Colonic mucosa (tissue), 4 donors: ENCODE results near the gene CTBP1. TPM values are rescaled to one million over a fixed set of nuclear protein-coding genes. Genes with fewer than 3 reads are reported as not detected.

ENCODE experiments used
- DNase-seq: peaks from one replicate; pipeline ENCODE4 v3.0.0-alpha.2; 2020
- H3K27ac ChIP-seq: fragments of 200-600 bp; one replicate; pipeline ENCODE4 v1.8.0; 2021
- H3K27me3 ChIP-seq: fragments of 200-600 bp; one replicate; pipeline ENCODE4 v1.8.0; 2021
- H3K36me3 ChIP-seq: fragments of 200-600 bp; one replicate; pipeline ENCODE4 v1.8.0; 2021
- H3K4me1 ChIP-seq: fragments of 200-600 bp; one replicate; pipeline ENCODE4 v1.8.0; 2021; ENCODE audit warnings: mild to moderate bottlenecking
- H3K4me3 ChIP-seq: fragments of 200-600 bp; one replicate; pipeline ENCODE4 v1.8.0; 2021
- H3K9ac ChIP-seq, 2 donors: one replicate each; pipeline ENCODE4 v1.7.0; 2013; ENCODE audit warnings: control low read depth in 2 of 2, low read depth in 2 of 2, low read length in 2 of 2
- H3K9me3 ChIP-seq: fragments of 200-600 bp; one replicate; pipeline ENCODE4 v1.8.0; 2021
- intact Hi-C: fragments of 100-400 bp; cut with DNase I; formaldehyde crosslinking; loops from one replicate; pipeline ENCODE4 v1.14.1; 2022
- total RNA-seq, 2 donors: library from RNA; stranded (reverse); fragmentation: NEBNext Ultra II Directional in 1 of 2; extraction: Animal tissue kit (Norgen Biotek cat#: 25700) in 1 of 2; gene quantifications; one replicate each; pipeline ENCODE4 v1.2.1, GENCODE V29; 2021
- TF ChIP-seq, protein P1 (sequence below): fragments of 200-600 bp; IDR thresholded peaks from one replicate; pipeline ENCODE4 v1.8.0; 2022; ENCODE audit warnings: antibody characterized with exemption, mild to moderate bottlenecking
- donor health status: healthy.
- donor health status: DM: no; HTN: no; CAD: no.
- donor health status: DM: no; HTN: no; CAD: no.

Gene CTBP1
- total RNA-seq, 2 donors from 2014 or later: 137 to 200 TPM

DNA sequence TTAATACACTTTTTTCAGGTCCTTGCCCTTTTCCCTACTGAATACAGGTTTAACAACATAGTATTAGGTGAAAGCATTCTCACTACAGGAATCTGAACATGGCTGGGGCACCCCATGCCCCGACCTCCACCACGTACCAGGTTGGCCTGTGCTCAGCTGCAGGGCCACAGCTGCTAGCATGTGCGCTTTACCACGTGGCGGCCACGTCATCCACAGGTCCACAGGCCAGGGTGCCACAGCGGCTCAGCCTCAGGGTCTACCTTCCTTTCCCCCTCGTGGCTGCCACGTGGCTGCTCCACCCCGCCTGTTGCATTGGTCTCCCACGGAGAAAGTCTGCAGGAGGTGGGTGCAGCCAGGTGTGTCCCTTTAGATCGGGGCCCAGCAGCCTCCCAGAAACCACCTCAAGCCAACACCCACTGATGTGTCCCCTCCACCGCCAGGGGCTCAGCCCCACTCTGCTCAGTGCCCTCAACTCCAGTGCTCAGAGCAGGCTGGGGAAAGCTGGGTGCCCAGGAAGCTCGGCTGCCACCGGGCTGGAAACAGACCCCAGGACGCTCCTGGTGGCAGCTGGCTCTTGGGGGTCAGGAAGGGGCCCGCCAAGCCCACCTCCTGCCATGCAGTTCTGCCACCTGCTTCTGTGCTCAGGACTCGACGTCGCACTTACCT, 17.8 kb downstream of the CTBP1 start:
- no peak for DNase-seq
- Histone ChIP-seq H3K9ac (no peak overlapping the region), H3K9me3 (no peaks in the 10 kb centered on the region), H3K36me3 (peaks cover 13% of the 10 kb centered on the region), H3K4me3 (no peak overlapping the region), H3K4me1 (no peaks in the 10 kb centered on the region), H3K27ac (no peak overlapping the region), H3K27me3 (no peaks in the 10 kb centered on the region)
- TF ChIP-seq, protein P1, sequence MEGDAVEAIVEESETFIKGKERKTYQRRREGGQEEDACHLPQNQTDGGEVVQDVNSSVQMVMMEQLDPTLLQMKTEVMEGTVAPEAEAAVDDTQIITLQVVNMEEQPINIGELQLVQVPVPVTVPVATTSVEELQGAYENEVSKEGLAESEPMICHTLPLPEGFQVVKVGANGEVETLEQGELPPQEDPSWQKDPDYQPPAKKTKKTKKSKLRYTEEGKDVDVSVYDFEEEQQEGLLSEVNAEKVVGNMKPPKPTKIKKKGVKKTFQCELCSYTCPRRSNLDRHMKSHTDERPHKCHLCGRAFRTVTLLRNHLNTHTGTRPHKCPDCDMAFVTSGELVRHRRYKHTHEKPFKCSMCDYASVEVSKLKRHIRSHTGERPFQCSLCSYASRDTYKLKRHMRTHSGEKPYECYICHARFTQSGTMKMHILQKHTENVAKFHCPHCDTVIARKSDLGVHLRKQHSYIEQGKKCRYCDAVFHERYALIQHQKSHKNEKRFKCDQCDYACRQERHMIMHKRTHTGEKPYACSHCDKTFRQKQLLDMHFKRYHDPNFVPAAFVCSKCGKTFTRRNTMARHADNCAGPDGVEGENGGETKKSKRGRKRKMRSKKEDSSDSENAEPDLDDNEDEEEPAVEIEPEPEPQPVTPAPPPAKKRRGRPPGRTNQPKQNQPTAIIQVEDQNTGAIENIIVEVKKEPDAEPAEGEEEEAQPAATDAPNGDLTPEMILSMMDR: no peak
- intact Hi-C loops: no loop called here

DNA sequence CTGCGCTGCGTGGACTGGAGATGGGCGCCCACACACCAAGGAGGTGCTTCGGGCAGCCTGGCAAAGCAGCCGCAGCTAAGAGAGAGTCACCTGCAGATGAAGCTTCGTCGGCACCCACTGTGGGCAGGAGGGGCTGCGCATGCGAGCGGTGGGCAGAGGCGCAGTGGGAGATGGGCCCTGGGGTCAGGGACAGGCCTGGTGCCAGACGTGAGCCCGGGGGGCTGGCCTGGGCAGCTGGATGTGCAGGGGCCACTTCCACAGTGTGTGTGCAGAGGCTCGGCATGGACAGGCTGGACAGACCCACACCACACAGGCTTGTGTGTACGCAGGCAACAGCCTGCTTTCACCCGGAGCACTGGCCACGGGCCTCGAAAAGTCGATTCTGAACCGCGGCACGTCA, 18.6 kb downstream of the CTBP1 start:
- H3K27ac ChIP-seq: no peak overlapping the region
- no peak for DNase-seq
- no peak overlapping the region for H3K9ac ChIP-seq
- intact Hi-C loops: no loop called here
- H3K36me3 ChIP-seq: peaks cover 13% of the 10 kb centered on the region
- no peaks in the 10 kb centered on the region for H3K4me1 ChIP-seq
- no peak overlapping the region for H3K4me3 ChIP-seq
- no peaks in the 10 kb centered on the region for H3K27me3 ChIP-seq
- TF ChIP-seq, protein P1: no peak
- no peaks in the 10 kb centered on the region for H3K9me3 ChIP-seq

DNA sequence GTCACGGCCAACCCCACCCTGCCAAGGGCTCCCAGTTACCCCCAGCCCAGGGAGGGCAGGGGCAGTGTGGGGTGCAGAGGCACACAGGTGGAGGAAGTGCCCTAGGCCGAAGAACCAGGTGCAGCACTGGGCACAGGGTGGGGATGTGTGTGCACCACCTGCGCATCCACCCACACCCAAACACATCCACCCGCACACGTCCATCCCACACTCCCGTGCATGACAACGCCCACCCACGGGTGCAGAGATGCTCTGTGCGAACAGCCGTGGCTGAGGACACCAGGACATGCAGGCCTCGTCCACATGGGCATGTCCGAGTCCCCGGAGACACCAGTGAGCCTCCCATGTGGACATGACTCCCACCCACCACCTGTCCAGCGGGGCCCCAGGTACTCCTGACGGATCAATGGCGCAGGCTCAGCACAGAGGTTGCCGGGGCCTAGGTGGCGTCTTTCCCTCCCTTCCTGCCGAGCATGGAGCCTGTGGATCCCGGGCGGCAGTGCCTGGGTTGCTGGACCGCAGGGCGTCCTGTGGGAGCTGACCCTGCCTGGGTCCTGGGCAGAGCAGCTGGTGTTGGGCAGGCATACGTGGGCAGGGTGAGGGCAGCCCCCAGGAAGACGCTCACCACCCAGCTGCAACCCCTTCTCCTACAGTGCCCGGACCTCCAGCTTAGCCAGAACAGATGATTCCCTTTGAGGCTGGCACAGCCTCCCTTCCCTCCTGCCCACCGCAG, 19.6 kb downstream of the CTBP1 start:
- Histone ChIP-seq H3K27me3 (no peaks in the 10 kb centered on the region), H3K36me3 (peaks cover 21% of the 10 kb centered on the region), H3K9ac (no peak overlapping the region), H3K27ac (no peak overlapping the region), H3K4me3 (no peak overlapping the region), H3K9me3 (no peaks in the 10 kb centered on the region), H3K4me1 (no peaks in the 10 kb centered on the region)
- DNase-seq: no peak
- intact Hi-C loops: no loop called here
- TF ChIP-seq, protein P1: no peak

DNA sequence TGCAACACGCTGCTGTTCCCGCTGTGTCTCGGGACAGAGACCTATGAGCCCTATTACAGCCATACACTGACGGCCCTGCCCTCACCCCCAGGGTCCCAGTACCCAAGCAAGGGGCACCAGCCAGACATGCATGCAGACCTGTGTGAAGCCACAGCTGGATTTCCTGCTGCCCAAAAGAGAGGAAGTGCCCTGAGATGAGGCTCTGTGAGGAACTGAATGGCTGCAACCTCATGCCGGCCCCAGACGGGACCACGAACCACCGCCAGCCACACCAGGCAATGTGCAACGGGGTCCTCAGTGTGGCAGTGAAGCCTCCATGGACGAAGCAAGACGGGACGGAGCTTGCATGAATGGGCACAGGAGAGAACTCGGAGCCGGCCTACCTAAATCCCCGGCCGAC, 21.1 kb downstream of the CTBP1 start:
- no peak for DNase-seq
- Histone ChIP-seq H3K4me1 (no peaks in the 10 kb centered on the region), H3K27ac (no peak overlapping the region), H3K36me3 (peaks cover 31% of the 10 kb centered on the region), H3K27me3 (no peaks in the 10 kb centered on the region), H3K4me3 (no peak overlapping the region), H3K9me3 (no peaks in the 10 kb centered on the region), H3K9ac (no peak overlapping the region)
- TF ChIP-seq, protein P1: no peak
- intact Hi-C loops: no loop called here

DNA sequence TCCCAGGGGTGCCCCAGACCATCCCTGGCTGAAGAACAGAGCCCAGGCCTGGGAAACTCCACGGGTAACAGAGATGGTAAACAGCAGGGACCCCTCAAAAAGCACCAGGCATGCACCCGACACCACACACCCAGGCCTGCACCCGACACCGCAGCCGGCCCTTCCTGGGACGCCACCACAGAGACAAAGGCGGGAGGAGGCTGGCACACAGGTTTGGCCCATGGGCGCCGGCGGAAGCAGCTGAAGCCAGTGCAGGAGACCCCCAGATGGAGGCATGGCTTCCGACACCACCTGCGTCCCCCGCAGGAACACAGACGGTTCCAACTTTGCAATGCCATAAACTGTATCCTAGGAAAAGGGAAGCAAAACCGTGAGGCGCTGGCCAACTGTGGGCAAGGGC, 22.3 kb downstream of the CTBP1 start:
- DNase-seq: no peak
- Histone ChIP-seq H3K4me3 (no peak overlapping the region), H3K27ac (no peak overlapping the region), H3K36me3 (peaks cover 31% of the 10 kb centered on the region), H3K27me3 (no peaks in the 10 kb centered on the region), H3K4me1 (no peaks in the 10 kb centered on the region), H3K9ac (no peak overlapping the region), H3K9me3 (no peaks in the 10 kb centered on the region)
- TF ChIP-seq, protein P1: no peak
- intact Hi-C loops: no loop called here
